ACHN (cell line): ENCODE results near the gene GDPD4.

Source experiments
- DNase-seq: peaks from one replicate; pipeline ENCODE4 v3.0.0-alpha.2; 2015
- in situ Hi-C: cut with HindIII; loops from 2 replicates; pipeline ENCODE4 v1.10.0; 2017; ENCODE audit warnings: low sequenced_read_pairs, low pct_ligation_motif_present, low pct_unique_long_range_greater_than_20kb

Gene GDPD4

DNA sequence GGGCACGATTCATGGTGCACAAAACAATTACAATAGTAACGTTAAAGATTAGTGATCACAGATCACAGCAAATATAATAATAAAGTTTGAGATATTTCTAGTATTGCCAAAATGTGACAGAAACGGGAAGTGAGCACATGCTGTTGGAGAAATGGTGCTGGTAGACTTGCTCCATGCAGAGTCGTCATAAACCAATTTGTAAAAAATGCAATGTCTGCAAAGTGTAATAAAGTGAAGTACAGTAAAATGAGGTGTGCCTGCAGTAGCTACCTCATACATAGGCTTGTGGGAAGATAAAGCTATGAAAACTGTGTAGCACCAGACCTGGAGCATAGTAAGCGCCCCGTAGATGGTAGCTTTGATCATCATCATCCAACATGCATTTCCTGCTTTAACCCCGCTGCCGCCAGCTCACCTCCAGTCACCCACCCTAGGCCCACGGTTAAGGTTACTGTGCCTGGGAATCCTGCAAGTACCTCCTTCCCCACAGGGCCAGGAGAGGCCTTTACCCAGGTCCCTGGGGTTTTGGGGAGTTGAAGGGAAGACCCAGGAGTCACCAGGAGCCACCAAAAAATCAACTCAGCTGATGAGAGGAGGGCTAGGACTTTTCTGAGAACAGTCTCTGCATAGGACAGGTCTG, 114.3 kb downstream of the GDPD4 start:
- DNase-seq = no peak
- in situ Hi-C loops = no loop called here

DNA sequence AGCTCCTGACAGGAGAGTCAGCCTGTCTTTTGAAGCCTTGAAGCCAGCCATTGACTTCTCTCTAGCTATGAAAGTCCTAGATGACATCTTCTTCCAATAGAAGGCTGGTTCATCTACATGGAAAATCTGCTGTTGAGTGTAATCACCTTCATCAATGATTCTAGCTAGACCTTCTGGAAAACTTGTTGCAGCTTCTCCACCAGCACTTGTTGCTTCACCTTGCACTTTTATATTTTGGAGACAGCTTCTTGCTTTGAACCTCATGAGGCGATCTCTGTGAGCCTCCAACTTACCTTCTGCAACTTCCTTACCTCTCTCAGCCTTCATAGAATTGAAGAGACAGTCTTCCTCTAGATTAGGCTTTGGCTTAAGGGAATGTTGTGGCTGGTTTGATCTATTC, 115.2 kb downstream of the GDPD4 start:
- in situ Hi-C loops = no loop called here
- no peak for DNase-seq

DNA sequence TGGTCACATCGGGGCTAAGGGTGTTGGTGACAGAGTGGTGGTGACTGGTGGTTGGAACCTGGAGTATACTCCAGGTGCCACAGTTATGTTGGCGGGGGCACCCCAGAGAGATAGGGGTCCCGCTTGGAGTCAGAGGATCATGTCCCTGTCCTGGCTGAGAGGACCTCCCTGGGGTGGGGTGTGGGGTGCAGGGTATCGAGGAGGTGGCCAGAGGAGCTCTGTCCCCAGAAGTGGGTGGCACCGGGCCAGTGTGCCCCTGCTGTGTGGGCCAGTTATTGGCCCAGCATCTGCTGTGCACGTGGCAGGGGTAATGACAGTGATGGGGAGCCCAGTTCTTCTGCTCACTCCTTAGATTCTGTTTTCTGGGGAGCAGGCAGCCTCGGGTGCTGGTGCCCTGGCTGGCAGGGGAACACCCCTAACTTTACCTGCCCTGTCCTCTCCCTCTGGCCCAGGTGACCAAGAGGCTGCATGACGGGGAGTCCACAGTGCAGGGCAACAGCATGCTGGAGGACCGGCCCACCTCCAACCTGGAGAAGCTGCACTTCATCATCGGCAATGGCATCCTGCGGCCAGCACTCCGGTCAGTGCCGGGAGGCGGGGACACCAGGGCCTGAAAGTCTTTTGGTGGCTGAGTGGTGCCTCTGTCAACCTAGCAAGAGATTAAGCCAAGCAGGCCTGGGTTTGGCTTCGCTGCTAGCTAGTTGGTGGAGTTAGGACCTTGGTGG, 117.2 kb downstream of the GDPD4 start:
- in situ Hi-C loops = no loop called here

DNA sequence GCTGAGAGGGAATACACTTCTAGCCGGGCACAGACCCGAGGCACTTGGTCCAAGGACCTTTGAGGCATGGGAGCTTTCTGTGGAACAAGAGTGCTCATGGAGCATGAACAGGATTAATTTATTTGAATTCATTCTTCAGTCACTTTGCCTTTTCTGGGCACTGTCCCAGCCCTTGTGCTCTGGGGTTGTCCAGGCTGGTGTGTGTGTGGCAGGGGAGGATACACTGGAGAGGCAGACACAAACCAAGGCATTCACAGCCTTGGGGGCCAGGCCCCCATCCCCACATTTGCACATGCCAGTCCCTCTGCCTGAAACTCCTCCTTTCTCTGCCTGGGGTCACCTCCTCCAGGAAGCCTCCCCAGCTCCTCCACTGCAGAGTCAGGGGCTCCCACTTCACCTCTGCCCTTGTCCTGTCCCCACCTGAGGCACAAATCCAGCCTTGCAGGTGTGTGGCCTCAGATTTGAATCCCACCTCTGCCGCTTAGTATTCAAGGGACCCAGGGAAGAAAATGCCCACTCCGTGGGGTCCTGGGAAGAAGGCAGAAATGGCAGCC, 118.0 kb downstream of the GDPD4 start:
- in situ Hi-C loops = no loop called here

More for the DNA sequence above, 117.2 kb downstream of the GDPD4 start:
- no peak for DNase-seq

DNA sequence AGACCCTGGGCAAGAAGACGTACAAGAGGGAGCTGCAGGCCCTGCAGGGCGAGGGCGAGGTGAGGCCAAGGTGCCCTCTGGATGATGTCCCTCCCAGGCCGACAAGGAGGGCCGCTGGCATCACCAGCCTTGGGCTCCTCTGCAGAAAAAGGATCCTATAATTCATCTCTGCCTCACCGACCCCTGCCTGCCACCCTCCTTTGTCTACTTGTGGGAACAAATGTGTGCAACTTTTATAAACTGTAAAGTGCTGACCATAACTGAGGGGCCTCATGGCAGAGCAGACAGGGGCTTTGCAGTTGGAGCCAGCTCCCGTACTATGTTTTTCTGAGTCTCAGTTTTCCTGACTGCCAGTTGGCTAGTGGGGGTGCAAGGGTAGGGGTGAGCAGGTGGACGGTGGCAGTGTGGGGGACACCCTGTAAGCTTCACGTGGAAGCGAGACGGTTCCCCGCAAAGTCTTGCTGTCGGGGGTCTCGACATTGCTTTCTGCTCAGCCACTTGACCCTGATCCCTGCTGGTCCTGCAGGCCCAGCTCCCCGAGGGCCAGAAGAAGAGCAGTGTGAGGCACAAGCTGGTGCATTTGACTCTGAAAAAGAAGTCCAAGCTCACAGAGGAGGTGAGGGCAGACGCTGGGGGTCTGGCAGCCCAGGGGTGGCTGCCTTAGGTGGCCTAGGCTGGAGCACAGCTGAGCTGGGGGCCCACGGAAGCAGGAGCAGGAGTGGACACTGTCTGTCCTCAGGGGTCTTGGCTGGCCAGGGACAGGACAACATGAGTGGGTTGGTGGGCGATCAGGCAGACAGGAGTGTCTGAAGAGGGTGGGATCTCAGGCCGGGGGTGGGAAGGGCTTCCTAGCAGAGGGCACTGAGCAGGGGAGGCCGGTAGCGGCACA, 118.7 kb downstream of the GDPD4 start:
- in situ Hi-C loops = no loop called here
- no peak for DNase-seq

More for the DNA sequence above, 118.0 kb downstream of the GDPD4 start:
- DNase-seq = no peak

DNA sequence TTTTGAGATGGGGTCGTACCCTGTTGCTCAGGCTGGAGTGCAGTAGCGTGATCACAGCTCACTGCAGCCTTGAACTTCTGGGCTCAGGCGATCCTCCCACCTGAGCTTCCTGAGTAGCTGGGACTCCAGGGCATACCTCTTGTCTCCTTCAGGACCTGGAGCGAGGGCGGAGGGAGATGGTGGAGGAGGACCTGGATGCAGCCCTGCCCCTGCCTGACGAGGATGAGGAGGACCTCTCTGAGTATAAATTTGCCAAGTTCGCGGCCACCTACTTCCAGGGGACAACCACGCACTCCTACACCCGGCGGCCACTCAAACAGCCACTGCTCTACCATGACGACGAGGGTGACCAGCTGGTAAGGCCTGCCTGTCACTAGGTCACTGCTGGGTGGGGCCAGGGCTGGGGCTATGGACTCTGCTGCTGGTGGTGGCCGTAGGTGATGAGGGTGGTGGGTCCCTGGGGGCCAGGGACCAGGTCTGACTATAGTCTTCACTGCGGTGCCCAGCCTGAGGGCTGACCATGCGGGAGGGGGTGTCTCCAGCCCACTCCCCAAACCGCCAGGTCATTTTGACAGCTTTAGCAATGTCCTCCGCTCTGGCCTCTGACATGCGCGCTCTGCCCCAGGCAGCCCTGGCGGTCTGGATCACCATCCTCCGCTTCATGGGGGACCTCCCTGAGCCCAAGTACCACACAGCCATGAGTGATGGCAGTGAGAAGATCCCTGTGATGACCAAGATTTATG, 119.5 kb downstream of the GDPD4 start:
- in situ Hi-C loops = no loop called here
- no peak for DNase-seq

DNA sequence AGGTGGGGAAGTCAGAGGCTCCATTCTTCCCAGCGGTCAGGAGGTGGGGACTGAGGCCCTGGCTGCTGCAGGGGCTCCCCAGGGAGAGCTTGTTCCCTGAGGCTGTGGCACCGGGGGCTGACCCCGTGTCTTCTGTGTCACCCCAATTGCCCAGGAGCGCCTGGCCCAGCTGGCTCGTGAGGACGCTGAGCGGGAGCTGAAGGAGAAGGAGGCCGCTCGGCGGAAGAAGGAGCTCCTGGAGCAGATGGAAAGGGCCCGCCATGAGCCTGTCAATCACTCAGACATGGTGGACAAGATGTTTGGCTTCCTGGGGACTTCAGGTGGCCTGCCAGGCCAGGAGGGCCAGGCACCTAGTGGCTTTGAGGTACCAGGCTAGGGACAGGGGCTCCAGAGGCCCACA, 120.3 kb downstream of the GDPD4 start:
- DNase-seq = no peak
- in situ Hi-C loops = no loop called here

DNA sequence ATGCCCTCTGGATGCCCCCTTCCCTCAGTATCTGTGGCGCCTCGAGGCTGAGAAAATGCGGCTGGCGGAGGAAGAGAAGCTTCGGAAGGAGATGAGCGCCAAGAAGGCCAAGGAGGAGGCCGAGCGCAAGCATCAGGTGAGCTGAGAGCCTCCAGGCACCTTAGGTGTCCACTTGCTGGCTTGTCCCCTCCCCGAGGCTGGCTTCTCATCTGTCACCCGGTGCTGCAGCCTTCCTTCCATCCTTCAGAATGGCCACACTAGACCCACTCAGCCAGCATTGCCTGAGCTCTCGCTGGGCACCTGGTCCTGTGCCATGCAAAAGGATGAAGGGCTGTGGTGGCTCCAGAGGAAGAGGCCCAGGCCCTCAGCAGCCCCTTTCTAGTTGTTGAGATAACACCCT, 121.1 kb downstream of the GDPD4 start:
- in situ Hi-C loops = no loop called here
- DNase-seq = no peak

DNA sequence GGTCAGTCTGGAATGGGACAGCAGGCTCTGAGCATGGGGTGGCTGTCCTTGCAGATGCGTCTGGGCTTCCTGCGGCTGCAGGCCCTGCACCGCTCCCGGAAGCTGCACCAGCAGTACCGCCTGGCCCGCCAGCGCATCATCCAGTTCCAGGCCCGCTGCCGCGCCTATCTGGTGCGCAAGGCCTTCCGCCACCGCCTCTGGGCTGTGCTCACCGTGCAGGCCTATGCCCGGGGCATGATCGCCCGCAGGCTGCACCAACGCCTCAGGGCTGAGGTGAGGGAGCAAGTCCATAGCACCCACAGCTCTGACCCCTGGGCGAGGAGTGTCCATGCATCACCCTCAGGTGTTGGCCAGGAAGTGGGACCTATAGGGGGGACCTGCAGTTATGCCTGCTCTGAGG, 121.8 kb downstream of the GDPD4 start:
- in situ Hi-C loops = no loop called here
- DNase-seq = no peak

DNA sequence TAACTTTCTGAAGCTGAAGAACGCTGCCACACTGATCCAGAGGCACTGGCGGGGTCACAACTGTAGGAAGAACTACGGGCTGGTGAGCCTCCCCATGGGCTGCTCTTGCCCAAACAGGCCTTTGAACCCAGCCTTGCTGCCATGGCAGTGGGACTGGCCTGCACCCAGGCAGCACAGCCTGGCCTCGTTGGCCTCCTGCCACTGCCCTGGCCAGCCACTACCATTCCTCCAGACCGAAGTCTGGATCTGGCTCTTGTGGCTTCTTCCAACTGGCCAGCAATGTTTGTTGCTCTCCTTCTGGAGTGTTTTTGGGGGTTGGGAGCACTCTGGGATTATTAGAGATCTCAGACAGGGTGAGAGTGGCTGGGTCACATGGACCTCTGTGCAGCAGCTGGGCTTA, 122.4 kb downstream of the GDPD4 start:
- DNase-seq = no peak
- in situ Hi-C loops = no loop called here

DNA sequence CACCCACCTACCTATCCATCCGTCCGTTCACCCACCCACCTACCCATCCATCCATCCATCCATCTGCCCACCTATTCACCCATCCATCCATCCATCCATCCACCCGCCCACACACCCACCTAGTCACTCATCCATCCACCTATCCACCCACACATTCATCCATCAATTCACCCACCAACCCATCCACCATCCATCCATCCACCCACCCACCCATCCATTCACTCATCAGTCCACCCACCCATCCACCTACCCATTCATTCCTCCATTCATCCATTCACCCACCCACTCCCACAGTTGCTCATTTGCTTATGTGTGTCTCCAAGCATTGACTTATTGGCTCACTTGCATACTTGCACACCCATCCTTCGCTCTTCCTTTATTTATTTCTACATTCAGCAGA, 123.3 kb downstream of the GDPD4 start:
- DNase-seq = no peak
- in situ Hi-C loops = no loop called here

DNA sequence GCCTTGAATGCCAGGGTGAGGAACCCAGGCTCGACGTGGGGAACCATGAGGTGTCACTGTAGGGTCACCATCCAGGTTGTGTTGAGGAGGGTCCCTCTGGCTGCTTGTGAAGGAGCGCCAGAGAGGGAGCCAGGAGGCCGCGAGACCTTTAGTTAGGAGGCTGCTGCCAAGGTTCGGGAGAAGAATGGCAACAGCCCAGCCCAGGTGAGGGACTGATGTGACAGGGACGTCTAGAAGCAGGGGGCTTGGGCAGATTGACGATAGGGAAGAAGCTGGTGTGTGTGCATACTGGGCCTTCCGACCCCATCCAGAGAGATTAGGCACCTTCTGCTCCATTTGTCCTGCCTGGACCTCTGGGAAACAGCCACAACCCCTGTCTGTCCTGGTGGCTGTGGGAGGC, 124.5 kb downstream of the GDPD4 start:
- DNase-seq = no peak
- in situ Hi-C loops = no loop called here

DNA sequence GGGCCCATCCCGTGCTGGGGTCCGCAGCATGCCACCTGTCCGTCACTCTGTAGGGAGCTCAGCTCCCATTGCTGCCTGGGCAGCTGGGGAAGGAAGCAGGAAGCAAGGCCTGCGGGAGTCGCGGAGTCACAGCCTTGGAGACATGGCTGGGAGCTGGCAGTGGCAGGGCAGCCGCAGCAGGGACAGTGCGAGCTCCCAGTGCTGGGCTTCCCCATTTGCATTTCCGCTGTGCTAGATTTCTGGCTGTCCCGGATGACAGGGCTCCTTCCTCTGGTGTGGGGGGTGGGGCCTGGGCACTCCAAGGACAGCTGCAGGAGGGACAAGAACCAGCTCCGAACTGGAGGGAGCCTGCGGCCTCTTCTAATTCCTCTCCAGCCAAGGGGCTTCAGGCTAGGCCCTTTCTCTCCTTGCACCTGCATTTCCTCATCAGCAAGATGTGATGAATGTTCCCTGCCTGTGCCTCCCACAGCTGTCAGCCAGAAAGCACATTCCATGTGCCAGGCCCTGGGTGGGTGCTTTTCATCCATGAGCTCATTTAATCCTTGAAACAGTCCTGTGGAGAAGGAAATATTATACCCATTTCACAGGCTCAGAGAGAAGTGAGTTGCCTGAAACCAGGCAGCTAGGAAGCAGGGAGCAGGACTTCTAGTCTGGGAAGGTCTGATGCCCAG, 125.5 kb downstream of the GDPD4 start:
- DNase-seq = no peak

DNA sequence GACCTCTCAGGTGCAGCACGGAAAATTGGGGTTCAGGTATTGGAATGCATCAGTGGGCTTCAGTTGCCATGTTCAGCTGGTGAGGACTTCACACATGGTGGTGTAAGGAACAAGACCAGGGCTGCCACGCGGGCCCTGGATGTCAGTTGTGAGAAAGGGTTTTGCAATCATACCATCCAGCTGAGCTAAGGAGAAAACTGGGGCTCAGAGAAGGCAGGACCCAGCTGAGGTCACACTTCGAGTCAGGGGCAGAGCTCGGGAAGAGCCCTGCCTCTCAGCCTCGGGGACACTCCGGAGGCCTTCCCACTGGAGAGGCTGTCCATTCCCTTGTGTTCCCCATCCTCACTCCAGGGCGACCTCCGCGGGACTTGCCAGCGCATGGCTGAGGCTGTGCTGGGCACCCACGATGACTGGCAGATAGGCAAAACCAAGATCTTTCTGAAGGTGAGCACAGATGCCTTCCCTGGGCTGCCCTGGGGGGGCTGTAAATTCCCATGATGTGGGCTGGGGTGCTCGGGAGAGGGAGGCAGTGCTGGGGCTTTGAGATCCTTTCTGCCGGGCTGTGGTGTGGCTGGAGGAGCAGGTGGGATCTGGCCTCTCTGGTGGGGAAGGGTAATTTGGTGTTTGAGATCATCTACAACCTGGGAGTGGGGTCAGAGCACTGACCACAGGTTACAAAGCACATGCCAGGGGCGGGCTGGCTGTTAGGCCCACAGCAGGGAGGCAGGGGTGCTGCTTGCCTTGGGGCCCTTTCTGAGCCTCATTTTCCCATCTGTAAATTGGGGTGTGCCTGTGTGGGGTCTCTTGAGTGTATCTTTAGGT, 126.3 kb downstream of the GDPD4 start:
- in situ Hi-C loops = no loop called here
- no peak for DNase-seq

More for the DNA sequence above, 125.5 kb downstream of the GDPD4 start:
- in situ Hi-C loops = no loop called here

DNA sequence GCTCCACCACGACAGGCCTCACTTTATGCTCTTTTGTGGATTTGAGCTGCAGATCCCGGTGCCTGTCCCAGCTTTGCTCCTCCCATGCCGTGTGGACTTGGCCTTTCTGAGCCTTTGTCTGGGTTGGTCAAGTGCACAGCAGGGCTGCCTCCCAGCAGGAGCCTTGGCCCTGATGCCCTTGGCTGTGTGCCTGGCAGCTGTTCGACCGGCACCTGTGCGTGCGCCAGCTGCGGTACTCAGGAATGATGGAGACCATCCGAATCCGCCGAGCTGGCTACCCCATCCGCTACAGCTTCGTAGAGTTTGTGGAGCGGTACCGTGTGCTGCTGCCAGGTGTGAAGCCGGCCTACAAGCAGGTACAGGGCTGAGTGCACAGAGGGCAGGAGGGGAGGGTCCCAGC, 126.9 kb downstream of the GDPD4 start:
- no peak for DNase-seq

DNA sequence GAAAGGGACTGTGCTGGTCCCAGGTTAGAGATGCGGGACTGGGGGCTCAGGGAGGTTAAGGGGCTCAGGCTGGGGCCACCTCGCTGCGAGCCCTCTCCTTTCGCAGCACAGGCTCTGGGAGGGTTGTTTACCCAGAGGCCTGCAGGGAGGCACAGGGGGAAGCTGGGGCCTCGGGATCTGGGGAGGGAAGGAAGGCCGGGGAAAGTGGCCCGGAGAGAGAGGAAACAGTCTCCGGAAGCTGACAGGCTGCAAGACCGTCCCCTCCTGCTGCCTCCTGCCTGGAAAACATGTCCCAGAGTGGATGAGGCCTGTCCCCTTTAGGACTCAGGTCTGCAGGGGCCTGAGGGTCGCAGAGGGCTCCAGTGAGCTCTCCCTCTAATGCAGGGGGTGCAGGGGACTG, 128.0 kb downstream of the GDPD4 start:
- in situ Hi-C loops = no loop called here

More for the DNA sequence above, 126.9 kb downstream of the GDPD4 start:
- in situ Hi-C loops = no loop called here

DNA sequence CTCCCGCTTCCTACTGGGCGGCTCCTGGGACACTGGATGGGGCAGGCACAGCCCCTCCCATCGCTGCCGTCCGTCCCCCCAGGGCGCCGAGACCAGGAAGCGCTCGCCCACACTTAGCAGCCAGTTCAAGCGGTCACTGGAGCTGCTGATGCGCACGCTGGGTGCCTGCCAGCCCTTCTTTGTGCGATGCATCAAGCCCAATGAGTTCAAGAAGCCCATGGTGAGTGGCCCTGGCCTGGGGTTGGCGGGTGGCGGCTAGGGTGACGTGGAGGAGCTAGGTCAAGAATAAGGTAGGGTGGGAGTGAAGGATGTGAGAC, 128.9 kb downstream of the GDPD4 start:
- no peak for DNase-seq
- in situ Hi-C loops = no loop called here

More for the DNA sequence above, 128.0 kb downstream of the GDPD4 start:
- no peak for DNase-seq
